NCI-H345 treated with DMSO at 0.1 percent for 48 hours (cell line): Measurements from ENCODE around the gene LRRC8B.

Source experiments
- DNase-seq: peaks from one replicate; lab custom pipeline; 2025; ENCODE audit not compliant: unreplicated experiment; lab: John Stamatoyannopoulos, UW

The LRRC8B gene

DNA sequence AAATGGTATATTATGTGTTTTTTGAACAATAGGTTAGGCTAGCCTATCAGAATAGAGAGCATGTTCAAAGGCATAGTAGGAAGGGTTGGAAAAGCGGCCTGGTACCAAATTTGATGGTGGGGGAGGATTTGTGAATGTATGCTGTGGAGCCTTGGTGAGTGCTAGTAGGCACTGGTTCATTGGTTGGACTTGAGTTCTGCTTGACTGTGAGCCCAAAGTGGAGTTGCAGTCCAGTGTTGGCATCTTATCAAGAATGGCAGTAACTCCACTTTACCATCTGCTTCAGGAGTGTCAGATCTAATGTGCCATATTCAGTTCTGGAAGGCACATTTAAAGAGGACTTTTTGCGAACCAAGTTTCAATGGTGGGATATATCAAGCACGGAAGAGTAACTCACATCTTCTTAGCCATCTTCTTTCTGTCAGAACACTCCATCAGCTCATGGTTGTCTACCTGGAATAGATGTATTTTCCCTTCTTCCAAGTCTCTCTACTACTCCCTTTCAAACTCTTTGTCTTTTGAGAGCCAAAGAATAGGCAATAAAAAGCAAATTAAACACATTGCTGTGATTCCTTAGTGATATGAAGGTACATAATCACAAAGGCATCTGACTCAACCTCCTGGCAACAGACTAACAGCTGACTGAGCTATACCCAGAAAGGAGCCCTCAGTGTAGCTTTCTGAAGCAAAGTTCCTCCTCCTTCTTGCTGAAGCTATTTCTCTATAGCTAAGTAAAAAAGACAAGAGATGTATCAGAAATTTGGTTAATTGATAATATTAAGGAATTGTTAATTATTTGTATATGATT, 21.7 kb downstream of the LRRC8B start:
- no peak for DNase-seq

DNA sequence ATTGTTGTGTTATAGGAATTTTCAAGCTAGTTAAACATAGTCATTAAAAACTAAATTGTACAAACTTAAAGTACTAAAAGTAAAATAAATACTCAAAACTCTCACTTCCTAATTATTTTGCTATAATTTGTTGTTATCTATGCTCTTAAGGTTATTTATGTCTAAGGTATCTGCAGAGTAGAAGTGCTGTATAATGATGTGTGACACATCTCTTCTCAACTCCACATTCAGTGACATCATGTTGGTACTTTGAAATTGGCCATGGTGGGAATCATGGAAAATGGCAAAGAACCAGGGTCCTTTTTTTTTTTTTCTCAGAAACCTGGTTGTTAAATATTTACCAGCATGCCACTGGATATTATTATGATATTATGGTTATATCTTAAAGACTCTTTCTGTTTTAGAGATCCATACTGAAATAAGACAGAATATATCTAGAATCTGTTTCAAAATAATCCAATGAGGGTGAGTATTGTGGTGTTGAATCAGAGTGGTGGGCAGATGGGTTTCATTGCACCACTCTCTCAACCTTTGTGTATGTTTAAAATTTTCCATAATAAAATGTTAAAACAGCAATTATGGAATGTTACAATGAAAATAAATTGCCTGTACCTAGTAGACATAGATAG, 22.4 kb downstream of the LRRC8B start:
- no peak for DNase-seq

DNA sequence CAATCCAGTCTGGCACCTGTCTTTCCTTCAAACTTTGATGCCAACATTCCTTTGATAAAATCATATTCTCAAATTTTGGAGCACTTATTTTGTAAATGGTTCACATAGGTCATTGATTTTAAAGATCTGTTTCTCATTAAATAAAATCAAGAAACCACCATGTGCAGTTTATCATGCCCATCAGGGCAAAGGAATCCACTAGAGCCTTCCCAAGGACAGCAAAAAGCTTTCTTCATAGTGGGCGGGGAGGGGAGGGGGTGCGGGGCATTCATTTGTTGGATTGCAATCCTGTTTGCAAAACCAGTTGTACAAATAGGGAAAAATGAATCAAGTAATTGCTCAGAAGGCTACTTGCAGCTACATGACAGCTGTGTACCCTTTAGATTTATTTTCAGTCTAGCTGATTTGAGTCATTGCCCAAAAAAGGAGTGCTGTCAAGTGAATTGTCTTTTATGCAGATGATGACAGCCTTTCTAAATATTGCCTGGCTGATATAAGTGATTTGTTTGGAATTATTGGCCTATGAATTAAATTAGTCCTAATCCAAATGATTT, 23.0 kb downstream of the LRRC8B start:
- no peak for DNase-seq

DNA sequence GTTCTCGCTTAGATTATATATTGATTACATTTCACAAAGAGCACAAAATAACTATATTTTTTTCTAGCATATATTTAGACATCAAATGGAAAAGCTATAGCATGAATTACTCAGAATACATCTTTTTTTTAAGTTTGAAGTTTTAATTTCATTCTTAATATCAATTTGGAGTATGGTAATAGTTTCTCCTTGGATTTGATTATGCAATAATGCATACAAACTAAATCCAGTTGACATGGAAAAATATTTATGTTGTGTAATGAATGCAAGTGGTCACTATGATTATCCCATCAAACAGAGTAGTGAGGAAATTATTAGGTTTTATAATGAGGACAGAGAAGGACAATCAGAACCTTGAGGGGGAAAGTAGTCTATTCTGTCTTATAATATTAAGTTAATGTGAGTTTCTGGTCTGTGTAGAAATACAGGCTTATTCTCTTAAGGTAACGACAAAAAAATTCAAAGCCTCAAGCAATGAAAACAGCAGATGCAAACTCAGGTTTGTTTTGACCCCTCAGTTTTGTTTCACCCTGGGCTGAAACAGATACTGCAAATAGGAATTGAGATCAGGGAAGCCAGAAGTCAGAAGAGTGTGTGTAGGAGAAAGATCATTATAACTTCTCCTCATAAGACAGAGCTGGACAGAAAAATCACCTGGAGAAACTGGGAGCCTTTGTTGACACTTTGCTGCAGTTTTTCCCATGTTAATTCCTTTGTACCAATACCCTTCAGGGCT, 23.7 kb downstream of the LRRC8B start:
- DNase-seq = no peak

DNA sequence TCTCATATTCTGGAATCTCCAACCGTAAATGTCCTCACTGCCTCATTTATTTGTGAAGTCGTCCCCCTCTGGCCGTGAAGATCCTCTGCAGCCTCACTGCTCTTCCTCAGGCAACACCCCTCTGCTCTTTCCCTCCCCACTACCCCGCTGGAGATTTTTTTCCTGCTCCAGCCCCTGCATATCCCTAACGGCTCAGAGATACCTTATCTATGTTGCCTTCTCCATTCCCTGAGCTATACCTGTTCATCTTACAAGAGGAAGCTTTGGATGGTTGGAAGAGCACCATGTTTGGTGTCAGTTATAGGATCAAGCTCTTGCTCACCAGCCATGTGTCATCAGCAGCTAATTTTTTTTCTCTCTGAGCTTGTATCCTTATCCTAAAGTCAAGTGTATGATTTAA, 26.4 kb downstream of the LRRC8B start:
- no peak for DNase-seq

DNA sequence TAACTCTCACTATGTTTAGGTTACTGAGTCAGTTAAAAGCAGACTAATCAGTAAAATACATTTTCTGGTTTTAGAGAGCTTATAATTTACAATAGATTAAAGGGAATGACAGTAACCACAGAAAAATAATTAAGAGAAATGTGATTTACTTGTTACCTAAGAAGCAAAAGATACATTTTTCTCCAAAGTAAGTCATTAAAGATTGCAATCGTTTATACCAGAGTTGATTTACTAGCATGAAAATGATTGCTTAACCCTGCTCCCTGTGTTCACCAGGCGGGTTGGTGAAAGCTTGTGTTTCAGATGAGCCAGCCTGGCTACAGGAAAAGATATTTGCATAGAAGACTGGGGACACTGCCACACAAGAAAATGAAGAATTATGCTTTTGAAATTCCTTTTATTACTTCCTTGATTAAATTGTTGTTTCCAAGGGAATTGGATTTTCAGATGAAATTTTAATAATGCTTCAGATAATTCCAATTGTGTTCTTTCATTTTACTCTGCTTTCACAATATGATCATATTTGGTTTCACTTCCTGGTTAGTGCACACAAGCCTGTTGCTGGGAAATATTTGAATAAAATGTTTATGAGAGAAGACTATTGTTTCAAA, 27.9 kb downstream of the LRRC8B start:
- DNase-seq = no peak

DNA sequence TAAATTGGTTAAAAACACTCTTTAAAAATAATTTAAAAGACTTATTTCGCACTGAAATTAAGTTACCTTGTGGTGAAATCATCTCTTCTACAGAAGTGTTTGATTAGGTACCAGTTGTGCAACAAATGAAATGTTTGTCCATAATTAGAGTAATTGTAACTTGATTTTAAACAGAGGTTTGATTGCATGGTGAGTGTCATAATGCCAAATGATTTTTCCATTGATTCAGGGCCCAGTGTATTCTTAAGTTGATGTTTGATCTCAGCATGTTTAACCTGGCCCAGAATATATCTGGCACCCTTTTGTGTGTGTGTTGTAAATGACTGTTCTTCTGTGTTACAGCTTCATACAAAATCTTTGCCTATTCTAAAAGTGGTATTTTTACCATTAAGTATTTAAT, 28.5 kb downstream of the LRRC8B start:
- DNase-seq = no peak

DNA sequence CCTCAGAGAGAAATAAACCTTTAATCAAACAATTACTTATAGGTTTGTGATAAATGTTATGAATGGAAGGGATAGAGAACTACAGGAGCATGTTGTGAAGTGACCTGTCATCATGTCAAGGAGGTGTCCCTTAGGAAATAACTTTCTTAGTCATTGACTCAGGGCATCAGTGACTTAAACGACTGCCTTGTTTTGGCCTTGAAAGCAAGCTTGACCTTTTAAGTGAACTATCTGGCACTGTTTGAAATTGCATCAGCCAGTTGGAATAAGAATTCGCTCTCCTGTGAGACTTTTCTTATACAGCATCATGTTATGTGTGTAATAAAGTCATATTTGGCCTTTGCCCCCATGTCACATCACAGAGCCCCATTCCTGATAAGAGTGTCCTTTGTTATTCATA, 30.9 kb downstream of the LRRC8B start:
- no peak for DNase-seq

DNA sequence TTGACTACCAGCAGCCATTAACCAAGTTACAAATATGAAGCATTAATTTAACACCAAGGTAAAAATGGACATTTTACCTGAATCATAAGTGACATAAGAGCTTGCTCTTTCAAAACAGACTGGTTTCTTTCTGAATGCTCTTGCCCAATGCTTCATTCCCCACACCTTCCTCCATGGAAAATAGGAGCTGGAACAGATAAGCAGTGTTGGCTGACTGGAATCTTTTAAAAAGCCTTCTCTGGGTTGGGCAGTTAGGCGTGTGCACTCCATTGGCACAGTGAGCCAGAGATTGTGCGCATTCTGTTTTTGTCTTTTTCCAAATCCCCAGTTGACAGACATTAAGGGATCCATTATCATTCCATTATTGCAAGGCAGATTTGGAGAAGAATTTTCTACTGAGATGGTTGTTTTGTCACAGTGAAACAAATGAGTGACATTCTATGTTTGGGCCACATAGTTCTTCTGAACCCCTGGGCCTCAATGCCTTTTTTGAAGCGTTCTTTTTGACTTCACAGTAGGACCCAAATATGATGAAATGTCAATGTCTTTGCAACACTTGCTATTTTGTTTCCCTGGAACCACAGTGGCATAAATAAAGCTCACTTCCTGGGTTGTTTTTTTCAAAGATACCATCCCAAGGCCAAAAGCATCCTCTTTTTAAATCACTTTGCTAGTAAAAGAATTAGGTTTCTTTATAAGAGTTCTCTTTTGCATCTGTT, 32.3 kb downstream of the LRRC8B start:
- no peak for DNase-seq

DNA sequence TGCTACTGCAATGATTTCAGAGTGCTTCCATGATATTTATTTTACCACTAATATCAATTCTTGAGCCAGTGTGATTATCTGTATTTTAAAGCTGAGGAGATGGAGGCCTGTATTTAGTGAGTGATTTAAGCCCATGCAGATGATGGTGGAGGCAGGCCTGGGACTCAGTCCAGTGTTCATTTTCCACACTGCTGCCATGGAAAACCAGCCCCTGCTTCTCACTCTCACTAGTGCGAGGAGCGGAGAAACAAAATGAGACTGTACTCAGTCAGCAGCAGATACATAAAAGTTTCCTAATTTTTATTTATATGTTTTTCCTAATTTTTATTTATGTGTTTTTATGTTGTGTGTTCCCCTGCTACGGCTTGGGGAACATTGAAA, 32.8 kb downstream of the LRRC8B start:
- DNase-seq = no peak

DNA sequence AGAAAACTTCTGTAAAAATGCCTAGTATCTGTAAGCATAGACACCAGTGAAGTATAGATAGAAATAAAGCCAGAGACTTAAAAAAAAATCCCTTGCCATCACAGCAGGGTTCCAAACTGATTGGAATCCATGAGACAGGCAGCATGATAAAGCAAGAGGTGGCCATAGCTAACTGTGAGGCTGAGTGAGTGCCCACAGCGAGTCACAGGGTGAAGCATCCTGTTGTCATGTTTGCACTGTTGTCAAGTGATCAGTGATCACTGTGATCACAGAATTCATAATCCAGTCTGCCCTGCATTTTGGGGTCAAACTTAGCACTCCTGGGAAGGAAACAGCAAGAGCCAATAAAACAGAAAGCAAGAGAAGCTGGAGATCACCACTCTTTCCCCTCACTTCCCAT, 33.3 kb downstream of the LRRC8B start:
- no peak for DNase-seq

DNA sequence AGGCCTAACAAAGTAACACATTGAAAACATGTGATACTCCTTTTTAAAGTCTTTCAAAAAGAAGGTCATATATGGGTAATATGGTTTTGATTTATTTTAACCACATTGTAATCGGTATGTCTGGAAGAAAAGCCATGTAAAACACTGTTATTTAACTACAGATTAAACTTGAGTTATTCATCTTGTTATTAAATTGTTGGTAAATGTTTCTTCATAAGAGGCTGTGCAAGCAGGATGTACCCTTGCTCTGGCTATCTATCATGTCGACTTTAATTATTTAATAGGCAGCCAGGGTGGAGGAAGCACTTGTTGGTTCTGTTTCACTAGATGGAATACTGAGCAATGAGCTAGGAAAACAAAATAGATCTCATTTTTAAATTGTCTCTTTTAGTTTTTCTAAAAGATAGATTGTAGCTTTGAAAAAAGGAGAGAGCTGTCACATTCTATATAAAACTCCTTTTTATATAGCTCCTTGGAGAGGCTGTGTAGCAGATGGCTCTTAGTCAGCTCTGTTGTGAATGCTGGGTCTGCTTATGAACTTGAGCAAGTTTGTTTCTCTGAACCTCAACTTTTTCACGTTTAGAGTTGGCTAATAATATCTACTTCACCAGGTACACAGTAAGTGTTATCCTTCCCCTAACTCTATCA, 39.5 kb downstream of the LRRC8B start:
- no peak for DNase-seq

DNA sequence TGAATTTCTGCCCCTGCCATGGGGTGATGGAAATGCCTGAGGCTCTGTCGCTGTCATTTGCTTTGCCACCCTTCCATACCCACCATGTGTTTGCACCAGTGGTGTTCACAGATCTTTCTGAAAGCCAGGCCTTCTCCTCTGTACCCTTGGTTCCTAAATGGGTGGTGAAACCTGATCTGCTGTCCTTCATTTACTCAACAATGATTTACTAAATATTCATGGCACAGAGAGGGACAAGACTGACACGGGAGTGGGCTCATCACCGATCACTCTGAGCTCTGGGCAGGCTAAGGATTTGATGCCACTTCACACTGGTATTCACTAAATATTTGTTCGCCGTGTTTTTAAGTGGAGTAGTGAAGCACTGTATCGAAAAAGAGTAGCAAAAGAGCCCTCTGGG, 40.9 kb downstream of the LRRC8B start:
- DNase-seq = no peak

DNA sequence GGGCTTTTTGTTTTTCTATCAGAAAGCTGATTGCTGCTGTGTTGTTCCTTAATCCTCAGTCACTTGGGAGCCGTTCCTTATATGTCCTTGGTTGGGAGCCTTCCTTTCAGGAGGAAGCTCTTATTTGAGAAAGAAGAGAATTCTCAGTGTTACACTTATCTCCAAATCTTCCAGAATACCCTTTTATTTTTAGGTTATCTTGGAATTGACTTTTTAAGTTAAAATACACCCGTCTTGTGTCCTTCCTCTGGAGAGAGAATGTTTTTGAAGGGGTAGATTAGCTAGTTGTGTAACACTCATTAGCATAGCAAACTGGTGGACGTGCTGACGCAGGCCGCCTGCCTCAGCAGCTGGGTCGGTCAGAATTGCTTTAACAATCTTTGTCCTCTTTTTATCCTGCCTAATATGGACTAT, 42.1 kb downstream of the LRRC8B start:
- no peak for DNase-seq

DNA sequence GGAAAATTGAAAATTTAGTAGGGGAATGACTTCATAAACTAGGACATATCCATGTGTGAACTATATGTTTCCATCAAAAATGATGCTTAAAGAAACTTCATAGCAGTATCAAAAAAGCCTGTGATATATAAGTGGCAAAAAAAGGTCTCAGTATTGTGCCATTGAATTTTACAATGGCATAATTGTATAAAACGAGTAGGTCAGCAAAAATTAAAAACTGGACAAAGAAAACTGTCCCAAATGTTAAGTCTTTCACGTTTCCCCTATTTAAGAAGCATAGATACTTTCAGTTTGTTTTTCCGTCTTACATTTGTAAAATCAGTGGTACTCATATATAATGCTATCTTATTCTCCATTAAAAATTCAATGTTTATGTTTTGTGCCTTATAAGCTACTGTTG, 43.2 kb downstream of the LRRC8B start:
- no peak for DNase-seq

DNA sequence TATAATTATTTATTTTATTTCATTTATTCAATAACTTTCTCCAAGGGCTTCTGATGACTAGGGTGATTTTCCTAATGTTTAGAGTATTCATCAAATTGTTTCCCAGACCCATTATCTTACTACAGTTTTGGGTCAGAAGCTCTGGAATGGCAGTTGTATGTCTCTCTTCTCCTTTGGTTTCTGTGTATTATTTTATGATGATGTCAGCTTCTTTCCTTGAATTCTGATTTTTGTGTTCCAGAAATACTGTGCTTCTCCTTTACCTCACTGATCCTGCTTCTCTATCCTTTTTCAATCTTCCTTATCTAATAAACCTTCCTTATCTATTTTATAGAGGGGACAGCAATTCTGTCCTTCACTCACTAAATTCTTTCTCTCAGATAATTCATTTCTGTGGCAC, 48.8 kb downstream of the LRRC8B start:
- DNase-seq = no peak

DNA sequence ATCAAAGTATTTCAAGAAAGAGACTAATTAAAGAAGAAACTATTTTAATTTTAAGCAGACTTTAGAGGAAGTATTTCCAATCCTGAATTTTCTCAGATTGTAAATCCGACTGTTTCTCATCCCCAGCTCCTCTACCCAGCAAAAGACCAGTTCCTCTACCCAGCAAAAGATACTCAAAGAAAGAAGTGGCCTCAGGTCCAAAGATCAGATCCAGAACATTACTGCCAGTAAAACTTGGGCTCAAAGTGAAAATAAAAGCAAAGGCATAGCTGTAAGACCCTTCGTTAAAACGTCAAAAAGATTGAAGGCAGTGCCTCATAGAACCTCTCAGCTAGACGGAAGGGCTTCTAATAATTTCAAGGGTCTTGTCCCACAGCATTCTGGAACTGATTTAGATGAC, 50.0 kb downstream of the LRRC8B start:
- DNase-seq = no peak

DNA sequence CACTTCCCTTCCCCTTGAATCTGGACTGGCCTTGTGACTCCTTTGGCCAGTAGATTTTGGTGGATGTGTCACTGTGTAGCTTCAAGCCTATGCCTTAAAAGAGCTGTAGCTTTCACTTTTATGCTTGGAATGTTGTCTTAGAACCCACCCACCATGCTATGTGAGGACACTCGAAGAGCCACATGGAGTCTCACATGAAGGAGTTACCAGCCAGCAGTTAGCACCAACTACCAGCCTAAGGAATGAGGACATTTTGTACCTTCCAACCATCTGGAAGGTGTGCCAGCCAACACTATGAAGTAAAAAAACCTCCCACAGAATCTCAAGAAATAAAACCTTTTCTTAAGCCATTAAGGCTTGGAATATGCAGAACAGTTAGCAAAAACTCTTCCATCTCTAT, 50.6 kb downstream of the LRRC8B start:
- DNase-seq = no peak

DNA sequence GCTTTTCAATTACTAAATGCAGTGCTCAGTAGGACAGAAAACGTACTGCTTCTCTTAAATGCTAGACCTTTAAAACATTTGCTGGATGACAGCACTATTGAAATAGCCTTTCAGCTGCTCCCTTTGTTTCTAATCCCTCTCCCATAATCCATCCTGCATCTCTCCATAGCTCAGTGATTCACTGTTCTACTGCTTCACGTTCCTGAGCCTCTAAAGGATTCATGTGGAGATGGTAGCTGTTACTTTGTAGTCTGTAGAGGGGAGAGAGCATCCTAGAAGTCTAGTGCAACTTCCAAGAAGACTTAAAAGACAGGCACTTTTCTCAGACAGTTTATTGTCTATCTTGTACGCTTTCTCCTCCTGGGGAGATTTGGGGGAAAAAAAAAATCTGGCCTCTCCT, 51.4 kb downstream of the LRRC8B start:
- no peak for DNase-seq

DNA sequence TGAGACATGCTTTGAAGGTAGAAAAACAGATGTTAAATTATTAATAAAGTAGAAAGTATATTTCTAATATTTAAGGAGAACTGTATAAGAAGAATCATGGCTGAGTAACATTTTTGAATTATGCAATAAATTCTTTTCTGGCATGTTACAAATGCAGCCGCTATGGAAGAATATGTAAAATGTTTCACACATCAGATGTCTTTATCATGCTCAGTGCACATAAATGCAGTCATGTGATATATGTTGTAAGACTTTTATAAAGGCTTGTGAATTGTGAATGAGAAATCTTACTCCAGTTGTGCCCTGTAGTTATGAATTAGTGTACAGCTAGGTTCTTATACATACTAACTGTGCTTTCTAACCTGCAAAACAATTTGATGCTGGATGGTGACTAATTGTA, 53.5 kb downstream of the LRRC8B start:
- no peak for DNase-seq
